KMS-11 (cell line): ENCODE measurements around the gene C2CD5.
A peak's percentile ranks its signal among the peaks of the same experiment; 100 is the strongest.
"Not testable (repeated sequence)": the region's sequence is repeated elsewhere in the genome, so short reads cannot be mapped to it uniquely, and the experiment has no call there.

Experiments used
- H2AFZ ChIP-seq: fragments of 200-600 bp; sonication (generic); 2 replicates; pipeline ENCODE4 v1.6.1; 2016; ENCODE audit warnings: antibody characterized with exemption, mixed run types, low read depth
- H3K27ac ChIP-seq: fragments of 200-600 bp; sonication (generic); 2 replicates; pipeline ENCODE4 v1.6.1; 2016; ENCODE audit warnings: mild to moderate bottlenecking, mixed run types
- H3K27me3 ChIP-seq: fragments of 200-600 bp; sonication (generic); 2 replicates; pipeline ENCODE4 v1.6.1; 2017; ENCODE audit warnings: mild to moderate bottlenecking, low read depth, mixed run types, moderate library complexity; ENCODE audit not compliant: insufficient read depth
- H3K36me3 ChIP-seq: fragments of 200-600 bp; sonication (generic); 2 replicates; pipeline ENCODE4 v1.6.1; 2017; ENCODE audit warnings: mild to moderate bottlenecking, mixed run types; ENCODE audit not compliant: insufficient read depth
- H3K4me1 ChIP-seq: fragments of 200-600 bp; sonication (generic); 2 replicates; pipeline ENCODE4 v1.6.1; 2016; ENCODE audit warnings: mild to moderate bottlenecking, low read depth, mixed run types; ENCODE audit not compliant: poor library complexity, severe bottlenecking
- H3K4me2 ChIP-seq: fragments of 200-600 bp; sonication (generic); 2 replicates; pipeline ENCODE4 v1.7.0; 2016; ENCODE audit warnings: mild to moderate bottlenecking, mixed run types
- H3K4me3 ChIP-seq: fragments of 200-600 bp; sonication (generic); IDR thresholded peaks from 2 replicates; pipeline ENCODE4 v1.6.1; 2017; ENCODE audit warnings: low read depth, low read length, mixed read lengths; ENCODE audit not compliant: insufficient read depth
- H3K79me2 ChIP-seq: fragments of 200-600 bp; sonication (generic); 2 replicates; pipeline ENCODE4 v1.6.1; 2016; ENCODE audit warnings: low read depth, mixed run types; ENCODE audit not compliant: insufficient read depth
- H3K9ac ChIP-seq: fragments of 200-600 bp; sonication (generic); 2 replicates; pipeline ENCODE4 v1.6.1; 2016; ENCODE audit warnings: mild to moderate bottlenecking, mixed run types
- H4K20me1 ChIP-seq: fragments of 200-600 bp; sonication (generic); 2 replicates; pipeline ENCODE4 v1.6.1; 2016; ENCODE audit warnings: mild to moderate bottlenecking, mixed run types; ENCODE audit not compliant: insufficient read depth
- TF ChIP-seq, protein P1 (sequence below): fragments of 200-600 bp; sonication (generic); conservative IDR thresholded peaks from 2 replicates; pipeline ENCODE4 v1.6.1; 2017; ENCODE audit warnings: low read depth, mild to moderate bottlenecking, antibody characterized with exemption, low read length, moderate library complexity, mixed read lengths

The C2CD5 gene

DNA sequence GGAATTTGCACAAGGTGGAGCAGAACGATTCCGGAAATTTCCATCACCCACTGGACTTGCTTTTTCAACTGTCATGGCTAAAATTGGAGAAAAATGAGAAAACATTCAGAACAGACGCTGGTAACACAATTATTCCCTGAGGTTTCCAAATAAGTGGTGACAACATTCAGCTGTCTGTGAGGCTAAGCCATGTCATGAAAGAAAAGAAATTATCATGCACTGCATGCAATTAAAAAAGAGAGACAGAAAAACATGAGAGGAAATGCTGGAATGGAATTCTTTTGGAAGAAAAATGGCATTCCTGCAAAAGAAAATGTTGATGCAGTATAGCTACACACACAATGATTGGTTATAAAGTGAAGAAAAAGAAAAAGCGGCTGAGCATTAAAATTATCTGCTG, 87.3 kb downstream of the C2CD5 start:
- Histone ChIP-seq H3K4me2 (no peak overlapping the region), H3K36me3 (no peaks in the 10 kb centered on the region), H4K20me1 (no peaks in the 10 kb centered on the region), H3K79me2 (no peaks in the 10 kb centered on the region), H3K27ac (no peak overlapping the region), H3K27me3 (no peaks in the 10 kb centered on the region), H3K4me3 (no peak overlapping the region), H3K9ac (no peak overlapping the region), H2AFZ (no peak overlapping the region), H3K4me1 (no peaks in the 10 kb centered on the region)
- TF ChIP-seq, protein P1, sequence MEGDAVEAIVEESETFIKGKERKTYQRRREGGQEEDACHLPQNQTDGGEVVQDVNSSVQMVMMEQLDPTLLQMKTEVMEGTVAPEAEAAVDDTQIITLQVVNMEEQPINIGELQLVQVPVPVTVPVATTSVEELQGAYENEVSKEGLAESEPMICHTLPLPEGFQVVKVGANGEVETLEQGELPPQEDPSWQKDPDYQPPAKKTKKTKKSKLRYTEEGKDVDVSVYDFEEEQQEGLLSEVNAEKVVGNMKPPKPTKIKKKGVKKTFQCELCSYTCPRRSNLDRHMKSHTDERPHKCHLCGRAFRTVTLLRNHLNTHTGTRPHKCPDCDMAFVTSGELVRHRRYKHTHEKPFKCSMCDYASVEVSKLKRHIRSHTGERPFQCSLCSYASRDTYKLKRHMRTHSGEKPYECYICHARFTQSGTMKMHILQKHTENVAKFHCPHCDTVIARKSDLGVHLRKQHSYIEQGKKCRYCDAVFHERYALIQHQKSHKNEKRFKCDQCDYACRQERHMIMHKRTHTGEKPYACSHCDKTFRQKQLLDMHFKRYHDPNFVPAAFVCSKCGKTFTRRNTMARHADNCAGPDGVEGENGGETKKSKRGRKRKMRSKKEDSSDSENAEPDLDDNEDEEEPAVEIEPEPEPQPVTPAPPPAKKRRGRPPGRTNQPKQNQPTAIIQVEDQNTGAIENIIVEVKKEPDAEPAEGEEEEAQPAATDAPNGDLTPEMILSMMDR: no peak

DNA sequence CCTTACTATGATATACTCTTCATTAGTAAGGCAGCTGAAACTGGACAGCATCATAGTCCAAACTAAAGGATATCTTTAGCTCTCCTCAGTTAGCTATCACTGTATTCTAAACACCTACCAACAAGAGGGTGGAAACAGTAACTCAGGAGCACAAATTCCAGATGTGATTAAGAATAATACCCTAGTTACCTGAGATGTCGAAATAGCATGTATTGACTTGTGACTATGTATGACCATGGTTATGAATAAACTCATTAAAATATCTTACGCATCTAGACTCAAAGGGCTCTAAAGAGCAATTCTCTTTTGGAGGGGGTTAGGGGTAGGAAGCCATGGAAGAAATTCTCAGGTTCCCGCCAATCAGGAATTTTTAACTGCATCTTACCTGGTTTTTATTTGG, 90.8 kb downstream of the C2CD5 start:
- TF ChIP-seq, protein P1: no peak
- H4K20me1 ChIP-seq: no peaks in the 10 kb centered on the region
- no peak overlapping the region for H3K9ac ChIP-seq
- H3K4me1 ChIP-seq: no peaks in the 10 kb centered on the region
- H3K27me3 ChIP-seq: no peaks in the 10 kb centered on the region
- H2AFZ ChIP-seq: no peak overlapping the region
- no peak overlapping the region for H3K27ac ChIP-seq
- H3K4me3 ChIP-seq: no peak overlapping the region
- no peaks in the 10 kb centered on the region for H3K79me2 ChIP-seq
- H3K4me2 ChIP-seq: no peak overlapping the region
- H3K36me3 ChIP-seq: no peaks in the 10 kb centered on the region

DNA sequence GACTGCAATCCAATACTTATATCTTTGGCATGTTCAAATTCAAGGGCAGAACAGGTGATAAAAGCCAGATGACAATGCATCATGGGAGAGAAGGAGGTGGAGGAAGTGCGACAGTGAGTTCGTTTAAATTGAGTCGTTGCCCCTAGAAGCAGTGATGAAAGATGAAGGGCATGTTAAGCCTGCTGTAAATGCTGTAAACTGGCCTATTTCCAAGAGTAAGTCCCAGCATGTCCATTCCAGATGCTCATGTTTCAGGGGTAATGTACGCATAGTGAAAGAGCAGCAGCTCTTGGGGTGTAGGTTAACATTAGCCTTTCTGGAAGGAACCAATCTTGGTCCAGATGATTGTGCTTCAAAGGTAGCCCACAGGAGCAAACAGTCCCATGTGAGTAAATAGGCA, 97.1 kb downstream of the C2CD5 start:
- Histone ChIP-seq H3K79me2 (no peaks in the 10 kb centered on the region), H3K4me2 (no peak overlapping the region), H3K27ac (no peak overlapping the region), H4K20me1 (no peaks in the 10 kb centered on the region), H3K36me3 (no peaks in the 10 kb centered on the region), H3K4me1 (no peaks in the 10 kb centered on the region), H3K4me3 (no peak overlapping the region), H3K9ac (no peak overlapping the region), H2AFZ (no peak overlapping the region), H3K27me3 (no peaks in the 10 kb centered on the region)
- TF ChIP-seq, protein P1: no peak

DNA sequence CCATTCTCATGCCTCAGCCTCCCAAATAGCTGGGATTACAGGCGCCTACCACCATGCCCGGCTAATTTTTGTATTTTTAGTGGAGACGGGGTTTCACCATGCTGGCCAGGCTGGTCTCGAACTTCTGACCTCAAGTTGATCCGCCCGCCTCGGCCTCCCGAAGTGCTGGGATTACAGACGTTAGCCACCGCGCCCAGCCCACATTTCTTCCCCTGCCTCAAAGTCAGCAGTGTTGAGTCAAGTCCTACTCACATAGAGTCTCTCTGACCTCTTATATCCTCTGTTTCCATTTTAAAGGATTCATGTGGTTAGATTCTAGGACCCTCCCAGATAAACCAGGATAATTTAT, 100.1 kb downstream of the C2CD5 start:
- not testable (repeated sequence) for H3K79me2 ChIP-seq, H4K20me1 ChIP-seq, H3K4me2 ChIP-seq, H3K9ac ChIP-seq, H3K27ac ChIP-seq, H3K27me3 ChIP-seq, H2AFZ ChIP-seq, H3K4me1 ChIP-seq, H3K4me3 ChIP-seq, H3K36me3 ChIP-seq

DNA sequence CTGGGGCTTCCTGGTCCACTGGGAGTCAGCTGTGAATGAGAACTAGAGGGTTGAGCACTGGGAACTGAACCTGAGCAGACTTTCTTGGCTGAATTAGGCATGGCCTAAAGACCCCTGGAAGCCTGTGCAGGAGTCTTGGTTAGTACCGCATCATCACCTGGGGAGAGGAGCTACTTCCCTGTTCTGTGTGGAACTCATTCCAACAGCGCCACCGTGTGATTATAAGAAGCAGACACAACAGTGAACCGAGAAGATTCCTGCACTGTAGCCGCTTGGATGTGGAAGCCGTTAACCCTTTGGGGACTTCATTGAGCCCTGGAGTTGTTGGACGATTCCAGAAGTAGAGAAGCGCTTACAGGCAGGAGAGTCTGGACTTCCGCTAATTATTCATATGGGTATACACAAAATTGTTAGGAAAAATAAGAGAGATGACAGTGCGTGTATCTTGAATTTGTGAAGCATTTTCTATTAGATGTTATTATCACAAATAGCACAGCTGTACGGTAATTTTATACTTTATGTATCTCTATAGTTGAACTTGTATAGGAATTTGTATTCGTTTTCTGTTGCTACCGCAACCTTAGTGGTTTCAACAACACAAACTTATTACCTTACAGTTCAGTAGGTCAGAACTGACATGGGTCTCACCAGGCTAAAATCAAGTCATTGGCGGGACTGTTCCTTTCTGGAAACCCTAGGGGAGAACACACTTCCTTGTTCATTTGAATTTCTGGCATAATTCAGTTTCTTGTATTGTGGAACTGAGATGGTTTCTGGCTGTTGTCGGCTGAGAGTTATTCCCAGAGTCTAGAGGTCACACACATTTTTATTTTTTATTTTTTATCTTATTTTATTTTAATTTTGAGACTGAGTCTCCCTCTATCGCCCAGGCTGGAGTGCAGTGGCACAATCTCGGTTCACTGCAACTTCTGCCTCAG, 100.7 kb downstream of the C2CD5 start:
- Histone ChIP-seq H3K4me1 (peaks cover 3% of the 10 kb centered on the region), H2AFZ (no peak overlapping the region), H3K27ac (no peak overlapping the region), H3K9ac (no peak overlapping the region), H4K20me1 (no peaks in the 10 kb centered on the region), H3K4me2 (no peak overlapping the region), H3K36me3 (no peaks in the 10 kb centered on the region), H3K27me3 (no peaks in the 10 kb centered on the region), H3K4me3 (no peak overlapping the region), H3K79me2 (no peaks in the 10 kb centered on the region)
- TF ChIP-seq, protein P1: peak; percentile 83
